H1 (cell line): ENCODE results near the gene GNLY. TPM values are rescaled to one million over a fixed set of nuclear protein-coding genes. Genes with fewer than 3 reads are reported as not detected.

ENCODE experiments used
- CTCF ChIA-PET: fragments of 300-600 bp; sonication (Branson Sonifier 250); formaldehyde crosslinking; loops from one replicate; lab custom pipeline; 2021; ENCODE audit not compliant: partially characterized antibody; lab: Charles Lee
- POLR2A ChIA-PET: fragments of 300-600 bp; sonication (Branson Sonifier 250); formaldehyde crosslinking; loops from one replicate; lab custom pipeline; 2021; ENCODE audit warnings: inconsistent platforms; ENCODE audit not compliant: partially characterized antibody; lab: Charles Lee
- DNase-seq, 2 experiments: peaks; one replicate each; pipeline versions ENCODE4 v3.0.0 to v3.0.0-alpha.2; 2010 to 2022; ENCODE audit warnings: low spot score in 2 of 2, low read depth in 1 of 2, mixed read lengths in 1 of 2
- FAIRE-seq: peaks from 2 replicates; lab custom pipeline; 2011; peaks lifted over from hg19 to GRCh38; lab: Jason Lieb, UNC
- H2AFZ ChIP-seq: 2 replicates; pipeline ENCODE4 v1.8.1; 2012; ENCODE audit warnings: low read length, inconsistent platforms
- H2AK5ac ChIP-seq: 2 replicates; pipeline ENCODE4 v1.6.1; 2013; ENCODE audit warnings: low read depth, low read length
- H2BK120ac ChIP-seq: replicated peaks from 2 replicates; pipeline ENCODE3; 2013; ENCODE audit warnings: low read depth, low read length, inconsistent platforms
- H2BK12ac ChIP-seq: 2 replicates; pipeline ENCODE4 v1.6.1; 2013; ENCODE audit warnings: low read depth, low read length
- H2BK15ac ChIP-seq: 2 replicates; pipeline ENCODE4 v1.6.1; 2013; ENCODE audit warnings: low read length
- H2BK20ac ChIP-seq: 2 replicates; pipeline ENCODE4 v1.6.1; 2013; ENCODE audit warnings: low read length
- H2BK5ac ChIP-seq: 2 replicates; pipeline ENCODE4 v1.6.1; 2013; ENCODE audit warnings: low read depth, low read length
- H3K14ac ChIP-seq: 2 replicates; pipeline ENCODE4 v1.6.1; 2013; ENCODE audit warnings: inconsistent platforms; ENCODE audit not compliant: insufficient read length
- H3K18ac ChIP-seq: 2 replicates; pipeline ENCODE4 v1.6.1; 2013; ENCODE audit warnings: low read length; ENCODE audit errors: extremely low read depth
- H3K23ac ChIP-seq: 2 replicates; pipeline ENCODE4 v1.6.1; 2013; ENCODE audit warnings: inconsistent platforms; ENCODE audit not compliant: insufficient read length
- H3K23me2 ChIP-seq: 2 replicates; pipeline ENCODE4 v1.6.1; 2013; ENCODE audit warnings: low read depth, low read length
- H3K27ac ChIP-seq: 2 replicates; pipeline ENCODE4 v1.6.1; 2011; ENCODE audit warnings: low read depth, low read length, inconsistent platforms
- H3K27me3 ChIP-seq, 4 experiments: replicated peaks in 1 of 4; 1 replicate in 1 of 4; 2 replicates in 3 of 4; pipeline versions ENCODE4 v1.6.1 to v1.8.1; 2011 to 2013; ENCODE audit warnings: low read length in 3 of 4, mild to moderate bottlenecking in 3 of 4, inconsistent platforms in 2 of 4, mixed read lengths in 2 of 4, moderate library complexity in 1 of 4; ENCODE audit not compliant: control insufficient read depth in 3 of 4, insufficient read depth in 3 of 4; ENCODE audit errors: extremely low read depth in 1 of 4
- H3K36me3 ChIP-seq, 4 experiments: 2 replicates each; pipeline versions ENCODE4 v1.6.1 to v1.8.1; 2011 to 2013; ENCODE audit warnings: mild to moderate bottlenecking in 4 of 4, low read length in 3 of 4, moderate library complexity in 2 of 4, control low read depth in 1 of 4, inconsistent platforms in 1 of 4; ENCODE audit not compliant: insufficient read depth in 4 of 4, control insufficient read depth in 2 of 4
- H3K4ac ChIP-seq: replicated peaks from 2 replicates; pipeline ENCODE3; 2013; ENCODE audit warnings: low read length, low read depth, mixed read lengths, inconsistent platforms; ENCODE audit not compliant: insufficient read length
- H3K4me1 ChIP-seq, 4 experiments: replicated peaks in 1 of 4; 1 replicate in 1 of 4; 2 replicates in 3 of 4; pipeline versions ENCODE4 v1.6.1 to v1.8.1; 2011 to 2013; ENCODE audit warnings: low read length in 3 of 4, inconsistent platforms in 2 of 4, mixed read lengths in 1 of 4; ENCODE audit not compliant: insufficient read depth in 4 of 4, control insufficient read depth in 3 of 4
- H3K4me2 ChIP-seq, 2 experiments: 2 replicates each; pipeline versions ENCODE4 v1.6.1 to v1.8.1; 2011 to 2013; ENCODE audit warnings: low read depth in 2 of 2, low read length in 2 of 2, control low read depth in 1 of 2, inconsistent platforms in 1 of 2, mild to moderate bottlenecking in 1 of 2; ENCODE audit not compliant: insufficient read depth in 1 of 2
- H3K4me3 ChIP-seq, 4 experiments: fragments of 200-600, 300-600 bp in 1 of 4; sonication (generic), shearing (Covaris generic), sonication (Bioruptor Twin) in 1 of 4; 2 replicates each; pipeline versions ENCODE4 v1.5.1 to v1.8.1; 2011 to 2016; ENCODE audit warnings: low read length in 4 of 4, low read depth in 3 of 4, control low read depth in 2 of 4, inconsistent platforms in 2 of 4, mild to moderate bottlenecking in 2 of 4, mixed read lengths in 1 of 4, moderate library complexity in 1 of 4; ENCODE audit not compliant: insufficient read depth in 2 of 4; ENCODE audit errors: extremely low read depth in 1 of 4
- H3K56ac ChIP-seq: replicated peaks from 2 replicates; pipeline ENCODE3; 2013; ENCODE audit warnings: low read depth, mild to moderate bottlenecking, mixed read lengths, low read length, inconsistent platforms; ENCODE audit not compliant: insufficient read length
- H3K79me1 ChIP-seq: 2 replicates; pipeline ENCODE4 v1.6.1; 2013; ENCODE audit warnings: low read depth, low read length, control low read depth
- H3K79me2 ChIP-seq, 2 experiments: 2 replicates each; pipeline versions ENCODE4 v1.6.1 to v1.8.1; 2012 to 2013; ENCODE audit warnings: low read length in 2 of 2, mild to moderate bottlenecking in 2 of 2, inconsistent platforms in 1 of 2; ENCODE audit not compliant: insufficient read depth in 2 of 2, control insufficient read depth in 1 of 2
- H3K9ac ChIP-seq, 4 experiments: replicated peaks in 1 of 4; 1 replicate in 1 of 4; 2 replicates in 3 of 4; pipeline versions ENCODE4 v1.6.1 to v1.8.1; 2011 to 2013; ENCODE audit warnings: low read depth in 3 of 4, low read length in 3 of 4, control low read depth in 2 of 4, mild to moderate bottlenecking in 2 of 4, moderate library complexity in 2 of 4, inconsistent platforms in 1 of 4; ENCODE audit errors: extremely low read depth in 1 of 4
- H3K9me3 ChIP-seq, 2 experiments: 2 replicates each; pipeline versions ENCODE4 v1.6.1 to v1.8.1; 2012 to 2013; ENCODE audit warnings: mild to moderate bottlenecking in 2 of 2, moderate library complexity in 2 of 2, control low read depth in 1 of 2, inconsistent platforms in 1 of 2, low read depth in 1 of 2, low read length in 1 of 2, mixed read lengths in 1 of 2; ENCODE audit not compliant: insufficient read depth in 2 of 2
- H4K20me1 ChIP-seq, 2 experiments: replicated peaks in 1 of 2; 2 replicates each; pipeline versions ENCODE3 to v1.8.1; 2011 to 2013; ENCODE audit warnings: inconsistent platforms in 2 of 2, low read length in 2 of 2, mild to moderate bottlenecking in 1 of 2; ENCODE audit not compliant: insufficient read depth in 2 of 2, control insufficient read depth in 1 of 2
- H4K5ac ChIP-seq: 2 replicates; pipeline ENCODE4 v1.6.1; 2013; ENCODE audit warnings: low read length, low read depth, mixed read lengths, inconsistent platforms; ENCODE audit not compliant: insufficient read length
- H4K8ac ChIP-seq: 2 replicates; pipeline ENCODE4 v1.8.0; 2013; ENCODE audit warnings: mild to moderate bottlenecking, moderate library complexity, low read length, inconsistent platforms; ENCODE audit not compliant: insufficient read depth; ENCODE audit errors: extremely low read depth
- H4K91ac ChIP-seq: replicated peaks from 2 replicates; pipeline ENCODE3; 2013; ENCODE audit warnings: low read length, mixed read lengths, inconsistent platforms; ENCODE audit not compliant: insufficient read length
- BCL11A ChIP-seq, 2 experiments: IDR thresholded peaks; one replicate each; pipeline ENCODE4 v1.6.1; 2011; ENCODE audit warnings: low read depth in 2 of 2, low read length in 2 of 2, mild to moderate bottlenecking in 2 of 2
- CBX8 ChIP-seq: fragments of 300-800, 300-1000 bp; sonication (generic); IDR thresholded peaks from 2 replicates; pipeline ENCODE4 v1.7.1; 2016; ENCODE audit warnings: low read depth, low read length, borderline replicate concordance
- CEBPB ChIP-seq: IDR thresholded peaks from 2 replicates; pipeline ENCODE4 v1.6.1; 2012; ENCODE audit warnings: low read depth, low read length
- CREB1 ChIP-seq: IDR thresholded peaks from 2 replicates; pipeline ENCODE4 v1.6.1; 2012; ENCODE audit warnings: inconsistent platforms
- JUND ChIP-seq: IDR thresholded peaks from 2 replicates; pipeline ENCODE4 v1.6.1; 2011; ENCODE audit warnings: mild to moderate bottlenecking, improper control_type of control experiment, low read length
- KDM1A ChIP-seq: fragments of 200-600, 300-600 bp; sonication (generic); IDR thresholded peaks from 2 replicates; pipeline ENCODE4 v1.7.1; 2016; ENCODE audit warnings: mild to moderate bottlenecking, low read length, borderline replicate concordance
- POLR2A ChIP-seq, 2 experiments: IDR thresholded peaks; 1 replicate in 1 of 2; 2 replicates in 1 of 2; pipeline ENCODE4 v1.6.1; 2011; ENCODE audit warnings: low read depth in 2 of 2, low read length in 2 of 2, mild to moderate bottlenecking in 2 of 2; ENCODE audit errors: control extremely low read depth in 1 of 2
- RNF2 ChIP-seq: fragments of 200-900, 300-1000 bp; sonication (generic); IDR thresholded peaks from 2 replicates; pipeline ENCODE4 v1.7.1; 2016; ENCODE audit warnings: borderline replicate concordance, low read depth, mild to moderate bottlenecking, antibody characterized with exemption, low read length; ENCODE audit not compliant: poor library complexity, severe bottlenecking; ENCODE audit errors: missing control alignments
- SAP30 ChIP-seq: fragments of 300-600 bp; sonication (generic); IDR thresholded peaks from 2 replicates; pipeline ENCODE4 v1.7.1; 2012; ENCODE audit warnings: low read length, moderate library complexity, mild to moderate bottlenecking, inconsistent platforms; ENCODE audit not compliant: insufficient read depth, insufficient replicate concordance
- SP2 ChIP-seq: IDR thresholded peaks from 2 replicates; pipeline ENCODE4 v1.6.1; 2012; ENCODE audit warnings: mild to moderate bottlenecking, low read length, inconsistent platforms
- TBP ChIP-seq: IDR thresholded peaks from 2 replicates; pipeline ENCODE4 v1.6.1; 2011; ENCODE audit warnings: low read depth, low read length, improper control_type of control experiment
- USF2 ChIP-seq: IDR thresholded peaks from 2 replicates; pipeline ENCODE4 v1.6.1; 2011; ENCODE audit warnings: low read length, improper control_type of control experiment
- YY1 ChIP-seq: IDR thresholded peaks from 2 replicates; pipeline ENCODE4 v1.6.1; 2011; ENCODE audit warnings: low read depth, mild to moderate bottlenecking, low read length
- WGBS, 2 experiments: shearing (Covaris generic) in 1 of 2; methylation state at CpG; one replicate each; pipeline versions ENCODE4 v1.1.6 to v1.1.7; 2013 to 2015; ENCODE audit warnings: low lambda C conversion rate in 2 of 2, mixed read lengths in 2 of 2, inconsistent platforms in 1 of 2, low coverage in 1 of 2, missing lambda C conversion rate in 1 of 2; ENCODE audit not compliant: insufficient replicate concordance in 2 of 2, insufficient coverage in 1 of 2, insufficient read length in 1 of 2; ENCODE audit errors: extremely low coverage in 1 of 2, missing lambda C conversion rate in 1 of 2; 5-methylcytosine and 5-hydroxymethylcytosine counted together
- polyA plus RNA-seq, 7 experiments: library from polyadenylated mRNA; depleted of rRNA in 3 of 7; stranded (reverse) in 5 of 7; unstranded in 2 of 7; fragments of >200 nt in 5 of 7; fragments of 200-250 nt in 2 of 7; gene quantifications; 1 replicate in 5 of 7; 2 replicates in 1 of 7; 4 replicates in 1 of 7; pipeline versions ENCODE4 v1.2.1 to v1.2.3, GENCODE V29; 2011 to 2013; ENCODE audit warnings: missing spikeins in 2 of 7, mixed read lengths in 2 of 7
- total RNA-seq: library from RNA; stranded (reverse); fragmentation: NEBNext Ultra II Directional; extraction: Animal tissue kit (Norgen Biotek cat#: 25700); gene quantifications from 2 replicates; pipeline ENCODE4 v1.2.1, GENCODE V29; 2021

The GNLY gene
- total and polyA plus RNA-seq, 2 of the 8 experiments (the other 6 are each of a cell fraction or from before 2014, with no cell fraction given): 0.03 TPM; not detected in 1

DNA sequence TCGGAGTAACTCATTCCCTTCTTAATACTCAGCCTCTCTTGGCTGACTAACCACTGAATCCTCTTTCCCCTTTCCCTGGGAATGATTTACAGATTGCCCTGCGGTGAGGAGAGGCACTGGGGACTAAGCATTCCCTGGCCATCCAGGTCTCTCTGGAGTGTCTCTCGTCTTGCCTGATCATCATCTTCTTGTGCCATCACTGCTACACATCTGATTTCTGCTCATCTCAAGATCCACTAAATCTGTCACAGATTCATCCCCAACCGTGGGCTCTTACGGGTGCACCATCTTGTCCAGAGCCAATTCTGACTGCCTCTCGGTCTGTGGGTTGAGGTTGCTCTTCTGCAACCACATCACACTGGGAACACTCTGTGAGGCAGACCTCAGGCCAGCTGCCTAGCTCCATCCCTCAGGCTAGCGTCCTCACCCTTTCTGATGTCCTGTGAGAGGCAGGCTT is 38.2 kb upstream of the GNLY start:
- no peaks in the 10 kb centered on the region for H3K79me2 ChIP-seq
- H3K36me3 ChIP-seq: peaks cover 6 to 26% (median 11%) of the 10 kb centered on the region in 4 experiments; a peak in 6 of 8 replicates
- H3K79me1 ChIP-seq: no peaks in the 10 kb centered on the region; the same call in 1 of the 2 replicates
- H3K27me3 ChIP-seq: no peaks in the 10 kb centered on the region
- no peak overlapping the region for H4K91ac ChIP-seq
- H3K4ac ChIP-seq: no peak overlapping the region
- no peak overlapping the region for H2AFZ ChIP-seq
- H3K4me2 ChIP-seq: no peak overlapping the region
- no peak overlapping the region for H3K14ac ChIP-seq
- no peaks in the 10 kb centered on the region for H3K9me3 ChIP-seq
- peaks cover 0 to 6% (median 0%) of the 10 kb centered on the region in 4 experiments; a peak in 1 of 7 replicates for H3K4me1 ChIP-seq
- H2BK12ac ChIP-seq: no peak overlapping the region
- no peak overlapping the region for H2BK120ac ChIP-seq
- no peak overlapping the region for H2AK5ac ChIP-seq
- no peak overlapping the region for H4K8ac ChIP-seq
- ChIA-PET CTCF (interaction anchor here (2.0 kb wide), 1 partner anchor 18 kb away, joined by 7 read pairs; no protein-coding TSS in a partner anchor), POLR2A (interaction anchor here (1.2 kb wide), 1 partner anchor 38 kb away, joined by 3 read pairs; no protein-coding TSS in a partner anchor)
- H3K27ac ChIP-seq: no peak overlapping the region
- no peak overlapping the region for H3K23ac ChIP-seq
- H3K23me2 ChIP-seq: no peaks in the 10 kb centered on the region
- no peak overlapping the region for H3K4me3 ChIP-seq
- no peak overlapping the region for H3K9ac ChIP-seq
- H4K20me1 ChIP-seq: peaks cover 0 to 3% of the 10 kb centered on the region in 2 experiments
- DNase-seq: no peak
- FAIRE-seq: no peak
- no peak overlapping the region for H2BK5ac ChIP-seq
- H3K56ac ChIP-seq: no peak overlapping the region
- H2BK20ac ChIP-seq: no peak overlapping the region
- 90% methylated on average over 7 of the region's 7 CpGs; no CpG with 5 or more reads in 1 of the 2 experiments for WGBS, 2 experiments
- H3K18ac ChIP-seq: no peak overlapping the region
- TF ChIP-seq YY1 (no peak), SAP30 (no peak), RNF2 (no peak), TBP (no peak), POLR2A (IDR thresholded peaks at IDR 0.05; ENCODE audit: control extremely low read depth in 1 of 2, low read depth in 2 of 2, low read length in 2 of 2) (no peak), BCL11A (IDR thresholded peaks at IDR 0.05; ENCODE audit: low read depth in 2 of 2, low read length in 2 of 2) (no peak), CREB1 (no peak), USF2 (no peak), JUND (no peak), SP2 (no peak), CBX8 (no peak), CEBPB (no peak), KDM1A (no peak)
- H2BK15ac ChIP-seq: no peak overlapping the region
- H4K5ac ChIP-seq: no peak overlapping the region
